GM20431 (cell line): ENCODE results near the gene TIPARP.

Experiments
- in situ Hi-C: fragments of 300-500 bp; cut with MseI, MboI; formaldehyde crosslinking; loops from one replicate; pipeline ENCODE4 v1.15.0; 2020; ENCODE audit warnings: low sequenced_read_pairs; ENCODE audit not compliant: unreplicated experiment

The TIPARP gene

GRCh38 chr3:156674046-156674910 is at the start of gene TIPARP:
TIPARP (plus strand) TSS chr3:156674590; CDS start chr3:156677698, 3,108 bp downstream.
- in situ Hi-C loops, result loop anchor here (10.0 to 25.0 kb wide), 2 partner anchors 112 to 411 kb away; partner anchors contain the start of gene SSR3

- in situ Hi-C loops, result no loop called here
Measured at GRCh38 chr3:156626104-156626503, 48.3 kb upstream of the TIPARP start.

- in situ Hi-C loops, result no loop called here
Measured at GRCh38 chr3:156627946-156628569, 46.3 kb upstream of the TIPARP start.

GRCh38 chr3:156628836-156629618 is 45.4 kb upstream of the TIPARP start:
- in situ Hi-C loops, result no loop called here

- in situ Hi-C loops, result no loop called here
Measured at GRCh38 chr3:156630081-156630772, 44.2 kb upstream of the TIPARP start.

- in situ Hi-C loops, result no loop called here
Measured at GRCh38 chr3:156630773-156631093, 43.7 kb upstream of the TIPARP start.

- in situ Hi-C loops, result no loop called here
Measured at GRCh38 chr3:156631323-156631722, 43.1 kb upstream of the TIPARP start.

- in situ Hi-C loops, result no loop called here
Measured at GRCh38 chr3:156632601-156633000, 41.8 kb upstream of the TIPARP start.

- in situ Hi-C loops, result no loop called here
Measured at GRCh38 chr3:156633335-156633734, 41.1 kb upstream of the TIPARP start.

- in situ Hi-C loops, result no loop called here
Measured at GRCh38 chr3:156635034-156635433, 39.4 kb upstream of the TIPARP start.

- in situ Hi-C loops, result no loop called here
Measured at GRCh38 chr3:156635973-156636372, 38.4 kb upstream of the TIPARP start.

- in situ Hi-C loops, result no loop called here
Measured at GRCh38 chr3:156637480-156638022, 36.8 kb upstream of the TIPARP start.

GRCh38 chr3:156638271-156638670 is 36.1 kb upstream of the TIPARP start:
- in situ Hi-C loops, result no loop called here

- in situ Hi-C loops, result no loop called here
Measured at GRCh38 chr3:156639414-156640023, 34.9 kb upstream of the TIPARP start.

GRCh38 chr3:156641618-156641975 is 32.8 kb upstream of the TIPARP start:
- in situ Hi-C loops, result no loop called here

- in situ Hi-C loops, result no loop called here
Measured at GRCh38 chr3:156642750-156643728, 31.4 kb upstream of the TIPARP start.

GRCh38 chr3:156643729-156644389 is 30.5 kb upstream of the TIPARP start:
- in situ Hi-C loops, result no loop called here

- in situ Hi-C loops, result no loop called here
Measured at GRCh38 chr3:156644958-156645357, 29.4 kb upstream of the TIPARP start.
